Body of pancreas (tissue), 4 donors: ENCODE data around the gene SOX8. TPM values are rescaled to one million over a fixed set of nuclear protein-coding genes. Genes with fewer than 3 reads are reported as not detected.

Experiments
- ATAC-seq: fragments of 150-250 bp; one replicate; pipeline ENCODE4 v1.9.1; 2016
- DNase-seq, 4 donors: peaks; one replicate each; pipeline ENCODE4 v3.0.0-alpha.2; 2019
- H3K27ac ChIP-seq, 4 donors: fragments of 200-600 bp; sonication (generic); 1 replicate in 3 of 4; 2 replicates in 1 of 4; pipeline versions ENCODE4 v1.5.1 to v1.6.1; 2016 to 2019; ENCODE audit warnings: mild to moderate bottlenecking in 1 of 4, mixed read lengths in 1 of 4, moderate library complexity in 1 of 4
- H3K27me3 ChIP-seq, 2 donors: fragments of 200-600 bp; sonication (generic); one replicate each; pipeline ENCODE4 v1.6.0; 2016; ENCODE audit warnings: mild to moderate bottlenecking in 1 of 2
- H3K36me3 ChIP-seq, 2 donors: fragments of 200-600 bp; sonication (generic); replicated peaks in 1 of 2; 2 replicates each; pipeline ENCODE4 v1.5.1; 2016; ENCODE audit warnings: low read depth in 2 of 2; ENCODE audit not compliant: insufficient read depth in 1 of 2
- H3K4me1 ChIP-seq: fragments of 200-600 bp; sonication (generic); one replicate; pipeline ENCODE4 v1.6.0; 2016
- H3K4me3 ChIP-seq, 2 donors: fragments of 200-600 bp; sonication (generic); 1 replicate in 1 of 2; 2 replicates in 1 of 2; pipeline ENCODE4 v1.5.1; 2016 to 2019
- H3K9me3 ChIP-seq, 3 donors: fragments of 200-600 bp; sonication (generic); 1 replicate in 2 of 3; 2 replicates in 1 of 3; pipeline ENCODE4 v1.5.1; 2016
- CTCF ChIP-seq, 7 experiments: fragments of 450-650 bp in 4 of 7; fragments of 200-600 bp in 3 of 7; sonication (generic) in 3 of 7; IDR thresholded peaks; one replicate each; pipeline ENCODE4 v1.5.1; 2016 to 2019; ENCODE audit warnings: antibody characterized with exemption in 7 of 7
- POLR2A ChIP-seq, 3 donors: fragments of 450-650 bp; IDR thresholded peaks; one replicate each; pipeline ENCODE4 v1.6.1; 2016; ENCODE audit warnings: antibody characterized with exemption in 3 of 3, mild to moderate bottlenecking in 2 of 3
- WGBS, 2 donors: methylation state at CpG; one replicate each; pipeline ENCODE4 v1.1.5; 2017; 5-methylcytosine and 5-hydroxymethylcytosine counted together
- intact Hi-C: fragments of 100-400 bp; cut with DNase I; formaldehyde crosslinking; loops from one replicate; pipeline ENCODE4 v1.15.1; 2023
- total RNA-seq, 2 donors: library from RNA; depleted of rRNA; stranded (reverse); fragments of >200 nt; gene quantifications; one replicate each; pipeline ENCODE4 v1.1.0, GENCODE V29; 2016

SOX8 gene
- total RNA-seq, 2 donors from 2014 or later: 2.6 to 3.3 TPM

GRCh38 chr16:997440-998051 lies 16.0 kb downstream of the SOX8 start:
- Histone ChIP-seq H3K36me3 (no peaks in the 10 kb centered on the region), H3K27ac (peak overlapping the region in 3 of 4 donors; percentile 30 to 65 (median 32)), H3K27me3 (no peaks in the 10 kb centered on the region), H3K4me1 (no peaks in the 10 kb centered on the region), H3K4me3 (no peak overlapping the region), H3K9me3 (no peaks in the 10 kb centered on the region)
- WGBS, 2 donors: 43 to 65% methylated on average over 11 to 38 of the region's 39 CpGs
- intact Hi-C loops: no loop called here
- peak; percentile 66 for ATAC-seq
- TF ChIP-seq POLR2A (IDR thresholded peaks at IDR 0.05) (peak in 1 of 3 donors; percentile 29), CTCF (IDR thresholded peaks at IDR 0.05) (no peak)
- DNase-seq: peak; percentile 32 to 67 (median 50)

- H3K9me3 ChIP-seq: no peaks in the 10 kb centered on the region
- ATAC-seq: no peak
- no peak for DNase-seq
- H3K4me1 ChIP-seq: no peaks in the 10 kb centered on the region
- no peak for TF ChIP-seq POLR2A (IDR thresholded peaks at IDR 0.05)
- no peak for TF ChIP-seq CTCF (IDR thresholded peaks at IDR 0.05)
- no peaks in the 10 kb centered on the region for H3K27me3 ChIP-seq
- H3K27ac ChIP-seq: peak overlapping the region in 1 of 4 donors; percentile 65
- no peaks in the 10 kb centered on the region for H3K36me3 ChIP-seq
- 64 to 86% methylated on average over 1 to 10 of the region's 11 CpGs for WGBS, 2 donors
- H3K4me3 ChIP-seq: no peak overlapping the region
- intact Hi-C loops: no loop called here
Measured at GRCh38 chr16:998211-998610, 16.6 kb downstream of the SOX8 start.

GRCh38 chr16:998615-999014 lies 17.0 kb downstream of the SOX8 start:
- no peak for TF ChIP-seq POLR2A (IDR thresholded peaks at IDR 0.05)
- no peak for TF ChIP-seq CTCF (IDR thresholded peaks at IDR 0.05)
- DNase-seq (no peak), ATAC-seq (no peak)
- H3K4me1 ChIP-seq: no peaks in the 10 kb centered on the region
- no peaks in the 10 kb centered on the region for H3K36me3 ChIP-seq
- no peak overlapping the region for H3K4me3 ChIP-seq
- H3K27me3 ChIP-seq: no peaks in the 10 kb centered on the region
- intact Hi-C loops: no loop called here
- no peak overlapping the region for H3K27ac ChIP-seq
- WGBS, 2 donors: 73 to 91% methylated on average over 8 to 10 of the region's 11 CpGs
- H3K9me3 ChIP-seq: no peaks in the 10 kb centered on the region

- DNase-seq (no peak), ATAC-seq (no peak)
- no peaks in the 10 kb centered on the region for H3K9me3 ChIP-seq
- no peaks in the 10 kb centered on the region for H3K4me1 ChIP-seq
- 72 to 77% methylated on average over 5 to 10 of the region's 11 CpGs for WGBS, 2 donors
- H3K4me3 ChIP-seq: no peak overlapping the region
- no peaks in the 10 kb centered on the region for H3K36me3 ChIP-seq
- H3K27ac ChIP-seq: no peak overlapping the region
- TF ChIP-seq POLR2A (IDR thresholded peaks at IDR 0.05) (no peak), CTCF (IDR thresholded peaks at IDR 0.05) (no peak)
- intact Hi-C loops: no loop called here
- H3K27me3 ChIP-seq: no peaks in the 10 kb centered on the region
Measured at GRCh38 chr16:999677-1000076, 18.1 kb downstream of the SOX8 start.

- H3K27ac ChIP-seq: no peak overlapping the region
- no peak for DNase-seq
- intact Hi-C loops: no loop called here
- H3K27me3 ChIP-seq: no peaks in the 10 kb centered on the region
- TF ChIP-seq POLR2A (IDR thresholded peaks at IDR 0.05): no peak
- no peak for TF ChIP-seq CTCF (IDR thresholded peaks at IDR 0.05)
- no peak for ATAC-seq
- H3K36me3 ChIP-seq: no peaks in the 10 kb centered on the region
- no peaks in the 10 kb centered on the region for H3K4me1 ChIP-seq
- no peaks in the 10 kb centered on the region for H3K9me3 ChIP-seq
- WGBS, 2 donors: 63 to 77% methylated on average over 17 of the region's 17 CpGs
- H3K4me3 ChIP-seq: no peak overlapping the region
Measured at GRCh38 chr16:1000608-1001007, 19.0 kb downstream of the SOX8 start.
